CD4-positive, alpha-beta T cell treated with Interferon alpha-2 for 1 hour (primary cell): ENCODE data around the gene MYCL.
A peak's percentile ranks its signal among the peaks of the same experiment; 100 is the strongest.

ENCODE experiments used
- DNase-seq, 2 donors: peaks; one replicate each; pipeline ENCODE4 v3.0.0-alpha.2; 2020 to 2022

MYCL gene, protein sequence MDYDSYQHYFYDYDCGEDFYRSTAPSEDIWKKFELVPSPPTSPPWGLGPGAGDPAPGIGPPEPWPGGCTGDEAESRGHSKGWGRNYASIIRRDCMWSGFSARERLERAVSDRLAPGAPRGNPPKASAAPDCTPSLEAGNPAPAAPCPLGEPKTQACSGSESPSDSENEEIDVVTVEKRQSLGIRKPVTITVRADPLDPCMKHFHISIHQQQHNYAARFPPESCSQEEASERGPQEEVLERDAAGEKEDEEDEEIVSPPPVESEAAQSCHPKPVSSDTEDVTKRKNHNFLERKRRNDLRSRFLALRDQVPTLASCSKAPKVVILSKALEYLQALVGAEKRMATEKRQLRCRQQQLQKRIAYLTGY

DNA sequence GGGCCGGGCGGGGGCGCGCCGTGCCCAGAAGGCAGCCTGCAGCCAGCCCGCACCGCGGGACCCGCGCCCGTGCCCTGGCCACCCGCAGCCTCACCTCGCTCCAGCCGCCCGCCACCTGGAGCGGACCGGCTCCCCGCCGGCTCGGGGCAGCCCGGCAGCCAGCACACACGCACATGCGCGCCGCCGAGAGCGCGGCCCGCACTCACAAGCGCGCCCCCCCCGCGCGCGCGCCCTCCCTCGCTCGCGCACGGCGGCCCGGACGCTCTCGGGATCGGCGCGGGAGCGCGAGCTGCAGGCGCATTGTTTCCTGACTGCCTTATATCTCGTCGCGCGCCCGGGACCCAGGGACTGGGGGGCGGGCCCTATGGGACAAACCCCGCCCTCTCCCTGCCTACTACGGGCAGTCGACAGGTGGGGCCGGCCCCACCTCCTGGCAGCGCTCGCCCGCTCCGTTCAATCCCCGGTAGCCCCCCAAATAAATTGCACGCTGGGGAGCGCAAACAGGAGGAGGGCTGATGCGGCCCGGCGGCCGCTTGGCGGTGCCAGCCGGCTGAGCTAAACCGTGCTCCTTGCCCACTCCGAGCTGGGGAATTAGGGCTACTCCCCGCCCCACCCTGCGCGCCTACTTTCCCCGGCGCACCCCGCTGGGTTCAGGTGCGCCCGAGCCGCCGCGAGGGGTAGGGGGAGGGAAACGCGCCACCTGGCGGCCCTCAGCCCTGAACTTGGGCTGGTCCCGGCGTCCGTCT lies at the start of gene MYCL:
TSS of gene MYCL (minus strand) at position 204 of the 746 bp plus-strand sequence. CDS start 483 bp downstream, outside the sequence.
- DNase-seq = peak; percentile 68 to 77

DNA sequence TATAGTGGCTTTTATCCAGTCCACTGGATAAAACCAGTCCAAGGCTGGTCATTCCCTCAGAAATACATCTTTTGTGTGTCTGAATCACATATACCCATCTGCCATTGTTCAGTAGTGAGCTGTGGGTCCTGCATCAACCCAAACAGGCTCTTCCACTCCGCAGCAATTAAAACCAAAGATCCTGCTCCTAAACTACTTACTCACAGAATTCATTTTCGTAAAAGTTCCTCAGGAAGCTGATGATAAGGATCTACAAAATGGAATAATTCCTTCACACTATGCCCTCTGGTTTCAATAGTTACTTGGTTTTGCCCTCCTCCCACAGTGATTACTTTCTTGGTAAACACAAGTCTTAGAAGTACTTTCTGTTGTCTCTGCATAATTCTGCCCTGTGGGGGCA lies 48.2 kb upstream of the MYCL start:
- no peak for DNase-seq

DNA sequence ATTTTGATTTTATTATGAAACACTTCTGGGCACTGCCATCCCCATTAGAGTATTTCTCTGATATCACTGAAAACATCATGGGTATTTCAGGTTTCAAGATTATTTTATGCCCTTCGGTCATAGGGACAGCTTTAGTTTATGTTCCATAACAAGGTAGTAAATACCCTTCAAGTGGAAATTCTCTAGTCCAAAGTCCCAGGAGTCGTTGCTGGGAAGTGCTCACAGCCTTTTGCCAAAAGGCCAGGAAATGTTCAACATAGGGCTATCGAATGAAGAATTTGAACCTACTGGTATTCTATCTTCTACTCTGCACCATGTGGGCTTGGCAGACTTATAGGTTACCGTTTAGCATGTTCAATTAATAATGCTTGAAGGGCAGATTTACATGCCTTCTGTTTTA lies 45.5 kb upstream of the MYCL start:
- DNase-seq = no peak

DNA sequence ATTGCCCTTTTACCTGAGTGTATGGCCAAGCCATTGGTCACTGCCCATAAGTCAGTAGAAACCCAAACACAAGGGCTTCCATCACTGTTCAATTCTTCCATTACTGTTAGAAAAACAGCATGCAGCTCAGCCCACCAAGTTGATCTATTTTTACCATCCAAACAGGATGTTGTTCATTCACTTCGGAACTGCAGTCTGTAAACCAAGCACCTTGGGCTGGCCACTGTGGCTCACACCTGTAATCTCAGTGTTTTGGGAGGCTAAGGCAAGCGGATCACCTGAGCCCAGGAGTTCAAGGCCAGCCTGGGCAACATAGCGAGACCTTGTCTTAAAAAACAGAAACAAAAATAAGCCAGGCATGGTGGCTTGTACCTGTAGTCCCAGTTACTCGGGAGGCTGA lies 44.5 kb upstream of the MYCL start:
- no peak for DNase-seq

DNA sequence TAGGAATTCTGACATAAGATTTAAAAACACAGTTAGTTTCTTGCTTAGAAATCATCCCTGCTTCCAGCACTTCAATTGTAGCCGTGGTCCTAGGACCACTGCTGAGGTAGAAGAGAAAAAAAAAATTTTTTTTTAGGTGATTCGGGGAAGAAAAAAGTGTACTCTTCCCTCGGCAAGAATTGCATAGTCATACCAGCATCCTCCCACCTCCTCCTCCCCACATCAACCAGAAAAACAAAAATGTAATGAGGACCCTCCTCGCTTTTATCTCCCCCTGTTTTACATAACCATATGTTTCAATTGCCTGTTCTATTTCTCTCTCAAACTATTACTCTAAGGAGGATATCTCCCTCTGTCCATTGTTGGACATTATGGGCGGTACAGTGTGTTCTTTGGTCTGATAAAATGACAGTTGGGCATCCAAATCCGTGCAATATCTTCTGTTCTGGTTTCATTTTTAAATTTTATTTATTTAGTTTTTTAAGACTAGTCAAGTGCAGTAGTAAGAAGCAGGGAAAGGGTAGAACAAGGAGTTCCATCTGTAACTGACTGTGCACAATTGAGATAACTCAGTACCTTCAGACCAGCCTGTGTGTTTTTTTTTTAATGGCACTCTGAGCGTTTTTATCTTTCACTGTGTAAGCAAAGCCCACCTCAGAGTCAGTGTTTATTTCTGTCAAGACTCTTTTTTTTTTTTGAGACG lies 42.8 kb upstream of the MYCL start:
- DNase-seq = no peak

DNA sequence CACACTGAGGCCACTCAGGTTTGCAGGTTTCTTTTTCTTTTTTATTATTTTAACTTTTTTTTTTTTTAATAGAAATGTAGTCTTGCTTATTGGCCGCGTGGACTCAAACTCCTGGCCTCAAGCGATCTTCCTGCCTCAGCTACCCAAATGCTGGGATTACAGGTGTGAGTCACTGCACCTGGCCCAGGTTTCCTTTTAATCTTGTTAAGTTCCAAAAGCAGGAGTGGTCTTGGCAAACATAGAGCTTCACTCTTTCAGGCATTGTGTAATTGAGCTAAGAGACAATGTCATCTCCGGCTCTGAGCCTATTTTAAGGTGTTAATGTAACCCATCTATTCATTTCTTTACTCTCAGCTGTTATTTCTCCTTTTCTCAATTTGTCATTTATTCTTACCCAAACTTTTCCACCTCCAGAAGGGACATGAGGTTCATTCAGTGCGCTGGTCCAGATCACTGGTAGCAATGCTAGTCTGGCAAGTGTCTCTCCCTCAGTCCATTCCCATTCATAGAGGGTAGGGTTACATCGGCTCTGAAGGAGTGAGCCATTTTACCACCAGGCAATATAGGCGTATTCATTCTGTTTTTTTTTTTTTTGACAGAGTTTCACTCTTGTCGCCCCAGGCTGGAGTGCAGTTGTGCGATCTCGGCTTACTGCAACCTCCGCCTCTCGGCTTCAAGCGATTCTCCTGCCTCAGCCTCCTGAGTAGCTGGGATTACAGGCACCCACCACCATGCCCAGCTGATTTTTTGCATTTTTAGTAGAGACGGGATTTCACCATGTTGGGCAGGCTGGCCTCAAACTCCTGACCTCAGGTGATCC lies 42.0 kb upstream of the MYCL start:
- no peak for DNase-seq

DNA sequence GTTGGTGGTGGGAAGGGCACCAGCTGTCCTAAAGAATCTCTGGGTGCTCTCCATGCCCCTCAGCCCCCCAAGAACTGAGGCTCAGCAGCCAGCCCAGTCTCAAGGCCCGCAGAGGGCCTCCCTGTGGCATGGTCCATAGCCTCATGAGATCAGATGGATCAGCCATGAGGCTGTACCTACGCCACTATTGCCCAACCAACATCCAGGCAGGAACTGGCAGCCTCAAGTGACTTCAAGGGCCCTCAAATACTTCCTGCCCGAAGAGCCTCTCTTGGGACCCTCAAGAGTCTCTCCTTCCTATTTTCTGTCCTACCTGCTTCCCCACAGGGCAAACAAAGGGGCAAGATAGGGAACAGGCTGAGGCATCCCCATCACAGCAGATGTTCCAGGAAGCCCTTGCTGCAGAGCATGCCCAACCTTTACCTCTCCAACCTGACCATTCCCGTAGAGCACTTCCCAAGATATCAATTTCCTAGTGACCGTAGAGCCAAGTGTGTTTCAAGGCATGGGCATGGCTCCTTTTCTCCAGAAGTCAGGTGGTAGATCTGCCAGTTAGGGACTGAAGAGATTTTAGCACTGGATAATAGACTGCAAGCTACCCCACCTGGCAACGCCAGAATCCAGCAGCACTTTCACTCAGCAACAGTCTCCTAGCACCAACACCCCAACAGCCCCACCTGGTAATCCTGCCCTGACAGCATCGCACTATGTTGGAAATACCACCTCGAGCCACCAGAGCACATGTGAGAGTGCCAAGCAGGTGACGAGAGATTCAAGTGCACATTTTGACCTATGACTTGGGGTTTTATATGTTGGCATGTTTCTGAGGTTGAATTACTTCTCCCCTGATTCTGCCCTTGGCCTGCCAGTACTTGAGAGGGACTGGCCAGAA lies 39.5 kb upstream of the MYCL start:
- DNase-seq = no peak

DNA sequence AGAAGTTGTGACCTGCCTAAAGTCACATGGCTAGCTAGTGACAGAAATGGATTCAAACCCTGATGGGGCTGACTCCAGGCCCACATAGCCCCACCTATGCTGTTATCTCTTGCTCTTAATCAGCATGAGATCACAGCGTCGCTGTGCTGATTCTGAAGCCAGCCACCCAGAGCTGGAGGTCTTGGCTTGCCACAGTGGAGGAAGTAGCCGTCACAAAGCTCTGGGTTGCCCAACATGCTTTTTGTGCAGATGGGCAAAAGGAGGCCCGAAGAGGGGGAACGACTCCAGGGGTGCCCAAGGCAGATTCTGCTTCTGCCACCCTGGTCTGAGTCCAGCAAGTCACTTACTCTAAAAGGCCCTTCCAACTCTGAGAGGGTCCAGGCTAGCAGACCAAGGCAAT lies 38.5 kb upstream of the MYCL start:
- DNase-seq = peak in 1 of 2 donors; percentile 24

DNA sequence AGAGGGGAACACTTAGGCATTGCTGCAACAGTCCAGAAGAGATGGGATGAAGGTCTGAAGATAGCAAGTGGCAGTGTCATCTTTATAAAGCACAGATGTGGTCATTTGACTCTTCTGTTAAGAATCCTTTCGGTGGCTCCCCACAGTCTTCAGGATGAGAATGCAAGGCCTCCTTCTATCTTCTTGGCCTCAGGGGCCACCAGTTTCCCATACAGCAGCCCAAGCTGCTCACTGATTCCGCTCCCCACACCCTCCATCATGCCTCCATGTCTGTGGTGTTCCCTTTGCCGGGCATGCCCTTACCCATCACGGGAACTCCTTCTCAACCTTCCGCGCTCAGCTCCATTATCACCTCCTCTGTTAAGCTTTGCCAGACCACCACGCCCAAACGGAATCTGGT lies 37.1 kb upstream of the MYCL start:
- DNase-seq = no peak

DNA sequence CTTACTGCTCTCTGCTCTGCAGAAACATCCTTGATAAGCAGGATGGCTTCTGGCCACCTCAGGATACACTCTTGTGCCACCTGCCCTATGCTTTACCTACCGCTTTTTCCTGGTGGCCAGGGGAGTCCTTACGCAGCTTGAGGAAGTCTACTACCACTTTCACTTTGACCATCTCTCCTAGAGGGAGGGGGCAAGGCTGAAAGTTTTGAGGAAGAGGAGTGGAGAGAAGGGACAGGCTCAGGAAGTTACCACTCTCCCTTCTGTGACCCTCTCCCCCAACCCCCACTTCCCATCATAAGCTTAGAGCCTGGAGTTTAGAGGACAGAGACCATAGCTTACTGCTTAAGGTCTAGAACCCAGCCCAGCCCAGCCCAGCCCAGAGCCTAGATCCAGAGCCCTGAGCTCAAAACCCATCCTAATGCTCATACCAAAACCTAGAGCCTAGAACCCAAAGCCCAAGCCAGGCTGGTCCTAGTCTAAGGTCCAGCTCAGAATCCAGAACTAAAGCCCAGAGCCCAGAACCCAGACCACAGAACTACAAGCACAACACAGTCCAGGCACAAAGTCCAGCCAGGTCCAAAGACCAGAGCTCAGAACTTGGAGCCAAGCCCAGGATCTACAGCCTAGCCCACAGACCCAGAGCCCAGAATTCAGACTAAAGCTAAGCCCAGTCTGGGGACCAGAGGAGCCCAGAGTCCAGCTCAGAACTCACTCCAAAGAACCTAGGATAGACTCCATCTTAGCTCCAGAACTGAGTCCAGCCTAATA lies 35.2 kb upstream of the MYCL start:
- DNase-seq = no peak

DNA sequence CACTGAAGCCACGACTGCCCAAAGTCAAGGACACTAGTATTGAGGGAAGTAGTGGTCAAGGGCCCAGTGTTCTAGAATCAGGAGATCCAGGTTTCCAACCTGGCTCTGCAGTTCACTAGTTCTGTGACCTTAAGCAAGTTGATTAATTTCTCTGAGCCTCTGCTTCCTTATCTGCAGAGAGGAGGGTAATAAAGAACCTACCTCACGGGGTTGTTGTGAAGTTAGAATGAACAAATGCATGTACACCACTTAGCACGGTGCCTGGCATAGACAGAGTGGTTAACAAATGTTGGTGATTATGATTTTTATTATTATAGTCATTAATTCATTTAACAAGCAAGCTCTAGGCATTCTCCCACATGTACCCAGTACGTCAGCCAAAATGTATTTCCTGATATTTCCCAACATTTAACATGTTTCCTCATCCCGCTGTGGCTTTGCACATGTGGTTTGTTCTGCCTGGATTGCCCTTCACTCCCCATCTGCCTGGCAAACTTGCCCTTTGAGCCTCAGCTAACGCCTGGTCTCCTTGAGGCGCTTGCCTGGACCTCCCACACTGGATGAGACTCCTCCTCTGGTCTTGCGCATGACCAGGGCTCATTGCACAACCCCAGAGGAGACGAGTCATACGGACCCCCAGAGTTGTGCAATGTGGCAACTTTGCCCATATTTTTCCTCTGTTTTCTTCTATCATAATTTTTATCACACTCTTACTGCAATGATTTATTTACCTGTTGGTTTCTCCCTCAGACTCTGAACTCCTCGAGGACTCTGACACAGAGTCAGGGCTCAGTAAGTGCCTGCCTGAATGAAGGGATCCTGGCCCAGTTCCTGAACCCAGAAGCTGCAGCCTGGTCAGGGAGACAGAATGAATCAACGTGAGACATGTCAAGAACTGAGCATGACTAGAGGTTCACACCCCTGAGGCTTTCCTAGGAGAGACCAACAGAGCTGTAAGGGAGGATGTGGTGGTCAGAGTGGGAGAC lies 32.5 kb upstream of the MYCL start:
- peak in 1 of 2 donors; percentile 66 for DNase-seq

DNA sequence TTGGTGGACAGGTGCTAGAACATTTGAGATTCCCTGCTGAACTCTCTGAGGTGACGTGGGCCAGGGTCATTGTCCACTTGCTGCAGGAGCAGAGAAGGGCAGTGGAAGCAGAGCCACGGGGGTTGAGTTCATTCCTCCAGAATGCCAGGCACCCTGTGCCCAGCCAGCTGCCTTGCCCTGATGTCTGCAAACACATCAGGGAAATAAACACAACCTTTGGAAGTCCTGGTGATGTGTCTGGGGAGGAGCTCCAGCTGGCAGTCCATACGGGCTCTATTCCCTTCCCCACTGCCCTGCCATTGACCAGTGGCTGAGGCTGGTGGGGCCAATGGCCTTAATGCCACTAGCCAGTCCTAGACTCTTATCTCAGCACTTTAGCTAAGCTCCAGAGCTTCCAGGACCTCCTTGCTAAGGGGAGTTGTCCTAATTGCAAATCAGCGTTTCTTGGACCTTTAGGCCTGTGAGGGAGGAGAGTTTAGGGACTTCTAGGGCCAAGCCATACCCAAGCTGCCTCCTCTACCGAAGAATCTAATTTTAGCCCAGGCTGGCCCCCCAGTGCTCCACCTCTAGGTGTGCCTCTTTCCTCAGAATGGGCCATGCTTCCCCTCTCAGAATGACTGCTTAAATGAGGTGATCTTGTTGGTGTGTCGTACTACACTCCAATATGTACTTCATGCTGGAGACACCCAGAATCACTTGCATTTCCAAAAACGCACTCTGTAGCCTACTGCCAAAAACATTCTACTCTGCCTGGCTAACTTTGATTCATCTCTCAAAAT lies 27.3 kb upstream of the MYCL start:
- DNase-seq = no peak

DNA sequence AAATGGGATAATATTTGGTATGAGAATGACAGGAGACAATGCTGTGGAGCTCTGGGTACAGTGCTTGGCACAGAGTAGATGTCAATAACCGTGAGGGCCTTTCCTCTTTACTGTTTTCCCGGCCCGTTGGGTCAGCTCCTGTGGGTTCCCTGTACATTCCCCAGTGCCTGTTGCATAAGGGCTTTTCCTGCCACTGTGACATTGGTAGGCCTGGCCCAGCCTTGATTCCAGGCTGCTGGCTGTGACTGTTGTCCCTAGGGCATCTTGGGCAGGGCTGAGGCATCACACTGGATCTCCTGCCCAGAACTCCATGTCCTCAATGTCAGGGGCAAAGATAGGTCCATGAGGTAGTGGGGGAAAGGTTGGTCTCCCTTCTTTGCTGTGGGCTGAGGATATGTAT lies 25.8 kb upstream of the MYCL start:
- no peak for DNase-seq

DNA sequence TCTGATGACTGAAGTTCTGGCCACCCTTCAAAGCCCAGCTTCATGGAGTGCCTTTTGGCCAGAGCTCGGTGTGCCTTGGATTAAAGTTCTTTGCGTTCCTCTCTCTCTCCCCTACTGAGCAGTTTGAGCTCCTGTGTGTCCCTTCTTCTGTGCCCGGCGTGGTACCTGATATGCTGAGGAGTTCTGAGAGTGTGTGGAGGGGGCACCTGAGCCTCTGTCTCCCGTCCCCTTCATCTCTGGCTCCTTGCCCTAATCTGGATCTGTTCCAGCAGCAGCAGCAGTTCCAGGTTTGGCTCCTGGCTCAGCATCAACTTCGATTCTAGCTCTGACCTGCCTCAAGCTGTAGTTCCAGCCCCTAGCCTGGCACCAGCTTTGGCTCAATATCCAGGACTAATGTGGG lies 25.1 kb upstream of the MYCL start:
- DNase-seq = no peak

DNA sequence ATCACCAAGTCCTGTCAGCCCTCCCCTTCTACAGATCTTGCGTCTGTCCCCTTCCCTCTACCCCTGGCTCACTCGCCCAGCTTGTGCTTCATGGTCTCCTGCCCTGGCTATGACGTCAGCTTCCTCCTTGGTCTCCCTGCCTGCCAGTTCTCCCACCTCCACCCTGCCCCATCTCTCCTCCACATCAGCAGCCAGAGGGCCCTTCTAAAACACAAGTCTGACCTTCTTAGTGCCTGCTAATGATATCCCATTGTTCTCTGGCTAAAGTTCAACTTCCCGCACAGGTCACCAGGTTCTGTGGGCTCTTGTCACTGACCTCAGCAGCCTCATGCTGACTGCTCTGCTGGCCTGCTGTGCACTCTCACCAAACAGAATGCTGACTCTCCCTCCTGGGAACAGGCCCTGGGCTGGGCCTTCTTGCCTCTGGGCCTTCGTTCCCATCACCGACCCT lies 24.7 kb upstream of the MYCL start:
- peak in 1 of 2 donors; percentile 18 for DNase-seq

DNA sequence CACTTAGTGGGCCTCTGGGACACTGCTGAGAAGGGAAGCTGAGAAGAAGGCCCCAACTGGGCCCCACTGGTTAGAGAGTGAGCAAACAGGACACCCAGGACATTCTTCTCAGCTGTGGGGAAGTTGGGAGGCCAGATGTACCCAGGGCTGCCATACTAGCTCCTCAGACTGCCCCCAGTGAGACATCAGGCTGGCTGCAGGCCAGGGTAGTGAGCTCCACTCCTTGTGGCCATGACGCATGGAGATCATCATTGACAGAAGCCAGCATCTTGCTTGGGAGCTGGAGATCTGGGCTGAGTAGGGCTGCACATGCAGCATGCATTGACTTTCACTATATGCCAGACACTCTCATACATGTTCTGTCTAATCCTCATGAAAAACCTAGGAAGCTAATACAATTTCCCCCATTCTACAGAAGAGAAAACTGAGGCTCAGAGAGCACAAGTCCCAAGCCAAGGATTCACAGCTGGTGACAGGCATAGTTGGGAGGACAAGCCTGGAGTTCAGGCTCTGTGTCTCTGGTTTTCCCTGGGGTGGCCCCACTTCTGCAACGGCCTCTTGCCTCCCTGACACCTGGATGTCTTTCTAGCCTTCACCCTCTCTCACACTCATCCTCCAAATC lies 24.1 kb upstream of the MYCL start:
- peak in 1 of 2 donors; percentile 17 for DNase-seq

DNA sequence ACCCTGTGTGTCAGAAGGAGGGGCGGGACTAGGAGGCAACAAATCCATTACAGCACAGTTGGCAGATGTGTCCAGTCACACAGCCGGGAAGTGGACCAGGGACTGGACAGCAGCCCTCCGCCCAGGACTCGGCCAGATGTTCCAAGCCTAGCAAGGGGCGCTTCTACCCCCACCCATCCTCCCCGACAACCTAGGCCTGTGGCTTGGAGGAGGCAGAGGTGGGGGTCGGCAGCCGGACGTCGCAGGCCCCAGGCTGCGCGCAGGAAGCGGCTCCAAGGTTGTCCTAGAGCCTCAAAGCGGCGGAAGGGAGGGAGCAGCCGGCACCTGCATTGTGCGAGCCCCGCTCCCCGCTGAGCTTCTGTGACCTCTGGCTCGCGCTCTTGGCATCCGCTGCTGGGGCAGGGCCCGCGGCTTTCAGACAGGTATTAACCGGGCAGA lies 20.6 kb upstream of the MYCL start:
- DNase-seq = no peak

DNA sequence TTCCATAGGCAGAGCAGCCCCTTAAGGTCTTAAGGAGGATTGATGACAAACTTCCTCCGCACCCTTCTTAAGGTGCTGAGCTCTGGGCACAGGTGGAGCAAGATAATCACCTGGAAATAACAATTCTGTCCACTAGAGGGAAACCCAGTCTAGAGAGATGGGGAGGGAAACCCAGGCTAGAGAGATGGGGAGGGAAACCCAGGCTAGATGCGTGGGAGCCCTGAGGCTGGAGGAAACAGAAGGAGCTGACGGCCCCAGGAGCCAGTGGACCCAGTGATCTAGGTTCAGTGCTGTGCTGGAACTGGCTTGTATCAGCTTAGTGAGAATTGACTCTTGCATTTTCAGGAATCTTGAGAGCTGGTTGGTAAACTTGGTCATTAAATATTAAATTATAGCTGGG lies 17.8 kb upstream of the MYCL start:
- DNase-seq = peak; percentile 47 to 78
